Measurements from ENCODE around the gene TSPY3.
"Not testable (repeated sequence)": the region's sequence is repeated elsewhere in the genome, so short reads cannot be mapped to it uniquely, and the experiment has no call there.

- TF ChIP-seq, protein P1, sequence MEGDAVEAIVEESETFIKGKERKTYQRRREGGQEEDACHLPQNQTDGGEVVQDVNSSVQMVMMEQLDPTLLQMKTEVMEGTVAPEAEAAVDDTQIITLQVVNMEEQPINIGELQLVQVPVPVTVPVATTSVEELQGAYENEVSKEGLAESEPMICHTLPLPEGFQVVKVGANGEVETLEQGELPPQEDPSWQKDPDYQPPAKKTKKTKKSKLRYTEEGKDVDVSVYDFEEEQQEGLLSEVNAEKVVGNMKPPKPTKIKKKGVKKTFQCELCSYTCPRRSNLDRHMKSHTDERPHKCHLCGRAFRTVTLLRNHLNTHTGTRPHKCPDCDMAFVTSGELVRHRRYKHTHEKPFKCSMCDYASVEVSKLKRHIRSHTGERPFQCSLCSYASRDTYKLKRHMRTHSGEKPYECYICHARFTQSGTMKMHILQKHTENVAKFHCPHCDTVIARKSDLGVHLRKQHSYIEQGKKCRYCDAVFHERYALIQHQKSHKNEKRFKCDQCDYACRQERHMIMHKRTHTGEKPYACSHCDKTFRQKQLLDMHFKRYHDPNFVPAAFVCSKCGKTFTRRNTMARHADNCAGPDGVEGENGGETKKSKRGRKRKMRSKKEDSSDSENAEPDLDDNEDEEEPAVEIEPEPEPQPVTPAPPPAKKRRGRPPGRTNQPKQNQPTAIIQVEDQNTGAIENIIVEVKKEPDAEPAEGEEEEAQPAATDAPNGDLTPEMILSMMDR (IDR thresholded peaks at IDR 0.05), result not testable (repeated sequence)
- not testable (repeated sequence) for TF ChIP-seq ZFX (IDR thresholded peaks at IDR 0.05; ENCODE audit: borderline replicate concordance)
These were observed 40.7 kb upstream of the TSPY3 start, which contains the start of gene TSPY8 for GRCh38 chrY:9357497-9357896.

All from 22Rv1 (cell line).